HepG2 (cell line): ENCODE measurements around the gene FGF1.

Source experiments
- CTCF ChIP-seq: sonication (generic); formaldehyde crosslinking; IDR thresholded peaks from 2 replicates; pipeline ENCODE4 v1.5.0; 2020; ENCODE audit warnings: mild to moderate bottlenecking, missing genetic modification reagents, moderate library complexity
- MYNN ChIP-seq: sonication (generic); formaldehyde crosslinking; IDR thresholded peaks from 2 replicates; pipeline ENCODE4 v1.4.0; 2020; ENCODE audit warnings: mild to moderate bottlenecking, low read depth, missing genetic modification reagents
- MZF1 ChIP-seq: sonication (generic); formaldehyde crosslinking; IDR thresholded peaks from 2 replicates; pipeline ENCODE4 v1.8.1; 2023; ENCODE audit warnings: mild to moderate bottlenecking, missing genetic modification reagents, borderline replicate concordance

- TF ChIP-seq CTCF (CRISPR knock-in tag): no peak
- no peak for TF ChIP-seq MYNN (CRISPR knock-in tag)
- TF ChIP-seq MZF1 (CRISPR knock-in tag): no peak
These were observed 16.4 kb downstream of the FGF1 start for GRCh38 chr5:142669477-142669876.
